SK-MEL-5 (cell line): ENCODE results near the gene NR4A1. TPM values are rescaled to one million over a fixed set of nuclear protein-coding genes. Genes with fewer than 3 reads are reported as not detected.
A peak's percentile ranks its signal among the peaks of the same experiment; 100 is the strongest.

Experiments
- DNase-seq: peaks from one replicate; pipeline ENCODE4 v3.0.0-alpha.2; 2016; ENCODE audit warnings: low read depth, low spot score
- in situ Hi-C: cut with HindIII; loops from 2 replicates; pipeline ENCODE4 v1.10.0; 2016; ENCODE audit warnings: low sequenced_read_pairs, high pct_unique_total_duplicates, low pct_unique_long_range_greater_than_20kb
- total RNA-seq: library from RNA; depleted of rRNA; stranded (reverse); fragments of >200 nt; shearing (Covaris generic); gene quantifications from 2 replicates; pipeline ENCODE4 v1.2.3, GENCODE V29; 2014

The NR4A1 gene
- total RNA-seq, 1 experiment from 2014 or later, result 33.5 TPM

DNA sequence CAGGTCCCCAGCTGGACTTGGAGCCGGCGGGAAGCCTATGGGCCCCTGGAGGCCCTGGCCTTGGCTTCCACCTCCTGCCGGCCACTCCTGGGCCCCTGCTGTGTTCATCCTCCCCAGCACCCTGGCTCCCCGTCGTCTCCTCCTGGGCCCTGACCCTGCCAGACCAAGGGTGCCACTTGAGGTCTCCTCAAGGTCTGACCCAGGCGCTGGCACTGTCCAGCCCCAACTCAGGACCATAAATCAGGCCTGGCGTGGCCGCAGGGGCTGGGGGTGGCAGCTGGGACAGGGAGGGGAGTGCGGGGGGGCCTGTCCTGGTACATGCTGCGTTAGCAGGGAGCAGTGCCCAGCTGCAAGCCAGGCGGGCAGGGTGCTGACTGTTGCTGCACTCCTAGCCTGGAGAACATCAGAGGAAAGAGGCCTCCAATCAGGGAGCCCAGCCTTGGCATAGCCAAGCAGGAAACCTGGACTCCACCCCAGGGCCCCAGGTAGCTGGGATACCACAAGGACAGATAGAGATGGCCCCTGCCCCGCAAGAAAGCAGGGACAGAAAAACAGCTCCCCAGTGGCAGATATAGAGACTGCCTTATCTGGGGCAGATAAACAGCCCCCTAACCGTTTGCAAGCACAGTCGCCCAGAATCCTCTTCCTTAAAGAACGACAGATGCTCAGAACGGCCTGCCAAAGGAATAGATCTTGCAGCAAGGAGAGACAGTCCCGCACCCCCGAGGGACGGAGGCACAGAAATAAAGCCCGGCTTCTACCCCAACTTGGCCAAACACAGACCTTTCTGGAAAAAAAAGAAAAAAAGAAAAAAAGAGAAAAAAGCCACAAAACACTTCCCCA, 12.1 kb downstream of the NR4A1 start:
- in situ Hi-C loops, result no loop called here
- no peak for DNase-seq

GRCh38 chr12:52063981-52064649, 12.9 kb downstream of the NR4A1 start:
- no peak for DNase-seq
- in situ Hi-C loops, result no loop called here

- in situ Hi-C loops, result no loop called here
- no peak for DNase-seq
Measured at GRCh38 chr12:52066346-52067080, 15.3 kb downstream of the NR4A1 start.

DNA sequence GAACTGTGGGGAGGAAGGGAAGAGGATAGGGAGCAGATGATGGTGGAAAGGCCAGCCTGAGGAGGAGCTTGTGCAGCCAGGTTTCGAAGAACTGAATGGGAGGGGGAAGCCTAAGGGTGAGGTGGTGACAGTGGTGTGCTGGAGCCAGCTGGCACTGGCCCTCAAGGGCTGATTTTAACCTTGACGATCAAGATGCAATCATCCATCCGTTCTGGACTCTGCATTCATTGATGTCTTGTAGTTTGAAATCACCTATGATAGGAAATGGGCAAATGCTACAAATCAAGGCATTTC, 15.8 kb downstream of the NR4A1 start:
- in situ Hi-C loops, result no loop called here

GRCh38 chr12:52069327-52070184, 18.3 kb downstream of the NR4A1 start, which contains the start of gene ATG101:
TSS of gene ATG101 (plus strand) at chr12:52069978. CDS start at chr12:52073651, 3,673 bp downstream.
- peak; percentile 96 for DNase-seq
- in situ Hi-C loops, result no loop called here

More for the DNA sequence above, 15.8 kb downstream of the NR4A1 start:
- DNase-seq, result no peak

DNA sequence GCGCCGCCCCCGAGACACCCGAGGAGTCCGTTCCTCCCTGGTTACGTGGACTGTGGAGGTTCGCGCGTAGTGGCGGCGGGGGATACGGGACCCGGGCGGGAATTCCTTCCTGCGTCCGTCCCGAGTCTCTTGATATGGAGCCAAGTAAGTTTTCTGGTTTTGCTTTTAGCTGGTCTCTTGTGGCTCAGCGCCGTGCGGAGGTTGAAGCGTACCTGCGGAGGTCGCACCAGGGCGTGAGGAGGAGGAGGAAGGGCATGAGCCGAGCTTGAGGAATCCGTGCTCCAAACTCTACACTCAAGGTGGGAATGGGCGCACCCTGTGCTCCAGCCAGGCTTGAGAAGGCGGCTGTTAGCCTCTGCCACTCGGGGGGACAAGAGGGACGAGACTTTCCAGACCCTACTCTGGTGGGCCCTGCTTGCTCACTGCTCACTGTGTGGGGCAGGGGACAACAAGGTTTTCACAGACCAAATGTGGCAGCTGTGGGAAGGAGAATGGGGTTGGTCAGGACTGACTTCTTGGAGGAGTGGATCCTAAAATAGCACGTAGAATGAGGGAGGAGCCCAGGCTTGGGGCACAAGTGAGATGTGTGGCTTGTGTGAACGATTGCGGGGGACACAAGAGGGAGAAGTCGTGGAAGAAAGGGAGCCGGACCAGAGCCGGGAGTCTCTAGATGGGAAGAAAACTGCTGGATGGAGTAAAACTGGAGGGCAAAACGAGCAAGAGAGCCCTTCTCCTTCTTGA, 19.1 kb downstream of the NR4A1 start:
- DNase-seq, result no peak

DNA sequence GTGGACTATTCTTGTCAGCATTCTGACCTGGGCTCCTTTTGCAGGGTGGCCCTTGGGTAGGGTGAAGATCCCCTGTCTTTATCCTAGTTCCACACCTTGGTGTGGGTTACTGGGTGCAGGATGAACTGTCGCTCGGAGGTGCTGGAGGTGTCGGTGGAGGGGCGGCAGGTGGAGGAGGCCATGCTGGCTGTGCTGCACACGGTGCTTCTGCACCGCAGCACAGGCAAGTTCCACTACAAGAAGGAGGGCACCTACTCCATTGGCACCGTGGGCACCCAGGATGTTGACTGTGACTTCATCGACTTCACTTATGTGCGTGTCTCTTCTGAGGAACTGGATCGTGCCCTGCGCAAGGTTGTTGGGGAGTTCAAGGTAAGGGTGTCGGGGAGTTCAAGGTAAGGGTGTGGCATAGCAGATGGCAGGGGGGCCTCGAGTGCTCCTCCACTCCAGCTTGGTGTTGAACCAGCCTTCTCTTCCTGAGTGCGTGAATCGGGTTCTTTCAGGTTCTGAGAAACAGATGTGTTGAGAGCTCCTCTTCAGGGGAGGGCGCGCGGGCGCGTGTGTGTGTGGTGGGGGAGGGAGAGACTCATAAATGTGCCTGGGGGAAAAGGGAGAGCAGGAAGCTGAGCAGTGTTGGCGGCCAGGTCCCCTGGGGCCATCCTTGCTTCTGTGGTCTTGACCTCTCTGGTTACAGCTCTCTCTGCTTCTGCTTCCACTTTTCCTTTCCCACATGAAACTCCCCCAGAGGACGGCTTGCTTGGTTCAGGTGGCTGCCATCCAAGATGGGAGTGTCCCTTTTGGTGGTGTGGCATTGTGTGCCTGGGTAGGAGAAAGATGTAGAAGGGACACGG, 22.5 kb downstream of the NR4A1 start:
- in situ Hi-C loops, result no loop called here
- DNase-seq, result no peak

More for the DNA sequence above, 19.1 kb downstream of the NR4A1 start:
- in situ Hi-C loops, result no loop called here

DNA sequence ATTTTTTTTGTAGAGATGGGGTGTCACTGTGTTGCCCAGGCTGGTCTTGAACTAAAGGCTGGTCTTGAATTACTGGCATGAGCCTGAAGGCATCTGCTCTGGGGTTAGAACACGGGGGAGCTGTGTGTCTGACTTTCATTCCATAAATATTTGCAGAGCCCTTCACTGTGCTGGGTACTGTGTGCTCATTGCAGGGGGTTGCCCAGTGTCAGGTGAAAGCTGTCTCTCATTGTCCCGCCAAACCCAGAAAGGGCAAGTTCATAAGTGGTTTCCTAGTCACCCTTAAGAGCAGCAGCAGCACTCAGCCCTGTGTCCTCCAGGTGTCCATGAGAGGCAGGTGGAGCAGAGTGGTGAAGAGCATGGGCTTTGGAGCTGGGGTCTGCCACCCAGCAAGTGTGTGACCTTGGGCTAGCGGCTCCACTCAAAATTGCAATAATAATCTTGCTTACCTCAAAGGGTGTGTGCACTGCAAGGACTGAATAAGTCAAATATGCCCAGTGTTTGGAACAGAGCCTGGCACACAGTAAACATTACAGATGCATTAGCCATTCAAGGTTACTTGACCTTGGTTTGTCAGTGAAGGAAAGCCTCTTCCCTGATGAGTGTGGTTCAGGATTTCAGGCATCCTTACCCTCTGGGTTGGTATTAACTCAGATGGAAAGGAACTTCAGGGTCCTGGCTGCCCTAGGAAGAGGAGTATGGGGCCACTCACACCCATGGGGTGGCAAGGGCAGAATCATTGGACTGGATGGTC, 23.9 kb downstream of the NR4A1 start:
- no peak for DNase-seq
- in situ Hi-C loops, result no loop called here

DNA sequence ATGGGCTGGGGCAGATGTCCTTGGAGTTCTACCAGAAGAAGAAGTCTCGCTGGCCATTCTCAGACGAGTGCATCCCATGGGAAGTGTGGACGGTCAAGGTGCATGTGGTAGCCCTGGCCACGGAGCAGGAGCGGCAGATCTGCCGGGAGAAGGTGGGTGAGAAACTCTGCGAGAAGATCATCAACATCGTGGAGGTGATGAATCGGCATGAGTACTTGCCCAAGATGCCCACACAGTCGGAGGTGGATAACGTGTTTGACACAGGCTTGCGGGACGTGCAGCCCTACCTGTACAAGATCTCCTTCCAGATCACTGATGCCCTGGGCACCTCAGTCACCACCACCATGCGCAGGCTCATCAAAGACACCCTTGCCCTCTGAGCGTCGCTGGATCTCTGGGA, 25.6 kb downstream of the NR4A1 start:
- DNase-seq, result no peak
- in situ Hi-C loops, result no loop called here

DNA sequence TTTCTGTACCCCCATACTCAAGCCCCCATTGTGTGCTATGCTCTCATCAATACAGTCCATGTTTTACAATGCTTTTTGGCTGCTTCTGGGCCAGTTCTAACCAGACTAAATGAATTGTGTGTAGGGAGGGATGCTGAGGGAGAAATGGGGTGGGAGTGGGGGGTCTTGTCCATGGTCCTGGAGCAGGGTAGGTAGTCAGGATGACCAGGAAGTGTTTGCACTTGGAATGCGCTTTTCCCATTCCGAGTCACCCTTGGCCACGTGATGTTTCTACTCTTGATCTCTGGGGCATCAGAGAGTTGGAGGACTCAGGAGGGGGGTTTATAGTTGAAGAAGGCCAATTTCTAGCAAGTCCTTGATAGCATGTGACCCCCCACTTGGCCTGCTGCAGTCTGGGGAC, 27.0 kb downstream of the NR4A1 start:
- DNase-seq, result no peak
- in situ Hi-C loops, result no loop called here

GRCh38 chr12:52079576-52080402, 28.5 kb downstream of the NR4A1 start, which contains the start of gene SMIM41:
TSS of gene SMIM41 (plus strand) at chr12:52079704. CDS start at chr12:52079780, 76 bp downstream.
- in situ Hi-C loops, result no loop called here
- DNase-seq, result no peak

GRCh38 chr12:52080403-52081251, 29.4 kb downstream of the NR4A1 start:
- in situ Hi-C loops, result no loop called here
- DNase-seq, result no peak

- in situ Hi-C loops, result no loop called here
Measured at GRCh38 chr12:52081263-52081733, 30.1 kb downstream of the NR4A1 start.

More at GRCh38 chr12:52081263-52081733, 30.1 kb downstream of the NR4A1 start:
- DNase-seq, result no peak
